GM18511 (cell line): ENCODE measurements around the gene UROS.

ENCODE experiments used
- ATAC-seq: cut with Tn5 transposase; IDR thresholded peaks from one replicate; pipeline ENCODE4 v1.9.1; 2021; ENCODE audit warnings: mild to moderate bottlenecking, moderate library complexity; ENCODE audit not compliant: unreplicated experiment

Gene UROS

DNA sequence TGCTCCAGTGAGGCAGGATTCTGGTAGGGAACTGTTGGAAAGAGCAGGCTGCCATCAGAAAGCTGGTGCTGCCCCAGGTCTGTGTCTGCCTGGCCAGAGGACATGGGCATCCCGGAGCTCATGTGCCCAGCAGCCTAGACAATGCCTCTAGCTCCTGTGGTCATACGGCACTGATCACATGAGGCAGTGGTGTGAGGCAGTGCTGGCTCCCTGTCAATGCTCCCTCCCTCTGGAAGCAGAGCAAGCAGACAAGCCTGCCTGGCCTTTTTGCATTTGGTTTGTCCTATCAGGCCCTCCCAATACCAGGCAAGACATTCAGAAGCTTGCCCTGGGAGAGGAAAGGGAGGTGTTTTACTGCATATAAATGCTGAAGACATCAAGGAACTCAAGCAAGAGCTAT lies 27.9 kb downstream of the UROS start:
- no peak for ATAC-seq

GRCh38 chr10:125792342-125793300 lies 30.4 kb downstream of the UROS start:
- ATAC-seq = no peak

DNA sequence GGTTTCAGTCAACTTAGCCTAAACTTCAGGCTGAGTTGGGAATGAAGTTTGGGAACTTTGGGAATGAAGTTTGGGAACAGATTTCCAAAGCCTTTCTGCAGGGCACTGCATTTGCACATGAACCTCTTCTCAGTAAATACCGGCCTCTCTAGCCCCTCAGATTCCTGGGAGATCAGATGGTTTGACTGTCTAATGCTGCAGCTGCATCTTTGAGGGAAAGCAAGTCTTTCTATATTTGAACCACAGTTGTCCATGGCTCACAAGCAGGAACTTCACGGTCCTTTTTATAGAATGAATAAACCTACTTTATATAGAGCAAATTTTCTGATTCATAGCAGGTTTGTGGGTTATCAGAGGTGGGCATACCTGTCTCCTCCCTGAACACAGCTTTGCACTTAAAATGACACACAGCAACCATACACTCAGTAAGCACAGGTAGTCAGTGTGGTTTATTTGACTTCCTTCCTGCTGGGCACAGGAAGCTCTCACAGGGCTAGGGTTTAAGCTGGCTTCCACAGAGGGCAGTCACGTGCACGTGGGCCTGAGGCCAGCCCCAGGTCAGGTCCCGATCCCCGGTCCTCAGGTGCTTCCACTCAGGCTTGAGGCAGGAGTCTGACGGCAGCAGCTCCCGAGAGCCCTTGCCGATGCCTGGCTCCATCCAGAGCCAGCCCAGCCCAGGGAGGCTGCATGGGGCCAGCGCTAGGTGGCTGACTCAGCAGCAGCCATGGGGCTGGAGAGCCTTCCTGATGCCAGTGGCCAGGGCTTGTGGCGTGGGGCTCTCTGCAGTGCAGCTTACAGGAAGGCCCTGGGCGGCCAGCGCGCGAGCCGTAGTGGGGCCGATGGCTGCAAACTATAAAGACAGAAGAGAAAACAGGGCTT lies 34.7 kb downstream of the UROS start:
- ATAC-seq = no peak

DNA sequence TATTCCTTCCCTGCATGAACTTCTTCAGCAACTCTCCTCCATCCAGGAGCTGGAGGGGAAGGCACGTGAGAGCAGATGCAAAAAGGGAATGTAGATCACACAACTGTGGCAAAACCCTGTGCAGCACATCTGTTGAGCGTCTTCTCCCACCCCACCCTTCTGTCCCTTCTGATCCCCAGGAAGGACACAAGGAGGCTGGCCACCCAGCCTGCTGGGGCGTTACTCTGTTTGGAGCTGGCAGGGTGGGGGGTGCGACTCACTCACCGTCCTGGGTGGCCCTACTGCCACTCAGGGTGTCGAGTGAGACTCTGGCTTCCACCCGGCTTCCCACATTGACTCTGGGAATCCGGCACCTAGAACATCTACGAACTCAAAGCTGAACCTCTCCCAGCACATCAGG lies 37.3 kb downstream of the UROS start:
- ATAC-seq = no peak

GRCh38 chr10:125783957-125784356 lies 39.1 kb downstream of the UROS start:
- ATAC-seq = peak; percentile 80

GRCh38 chr10:125783408-125783807 lies 39.6 kb downstream of the UROS start:
- ATAC-seq = no peak

DNA sequence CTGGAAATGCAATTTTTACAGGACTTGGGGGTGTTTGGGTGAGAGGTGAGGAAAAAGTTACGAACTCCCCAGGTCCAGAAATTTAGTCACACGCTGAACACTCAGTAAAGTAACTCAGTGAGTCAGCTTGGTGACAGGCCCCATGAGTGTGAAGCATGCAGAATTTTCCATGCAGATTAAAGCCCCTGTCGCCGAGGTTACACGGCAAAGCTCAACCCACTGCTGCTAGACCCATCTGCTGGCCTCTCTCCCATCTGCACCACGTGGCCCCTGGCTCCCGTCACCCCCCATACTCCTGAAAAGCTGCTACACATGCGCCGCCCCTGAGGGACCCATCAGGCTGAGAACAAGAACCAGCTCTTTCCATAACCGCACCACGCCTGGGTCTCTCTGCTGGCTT lies 40.4 kb downstream of the UROS start:
- no peak for ATAC-seq

DNA sequence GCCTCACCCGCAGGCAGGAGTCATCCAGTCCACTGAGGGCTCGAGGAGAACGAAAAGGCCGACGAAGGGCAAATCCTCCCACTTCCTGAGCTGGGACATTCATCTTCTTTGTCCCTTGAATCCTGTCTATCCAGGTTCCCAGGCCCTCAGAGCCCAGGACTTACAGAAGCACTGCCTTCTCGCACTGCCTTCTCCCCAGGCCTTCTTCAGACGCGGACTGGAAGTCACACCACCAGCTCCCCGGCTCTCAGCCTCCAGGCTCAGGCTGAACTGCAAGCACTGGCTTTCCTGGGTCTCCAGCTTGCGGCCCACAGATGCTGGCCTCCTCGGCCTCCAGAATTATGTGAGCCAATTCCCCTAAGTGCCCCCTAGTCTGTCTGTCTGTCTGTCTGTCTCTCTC lies 41.0 kb downstream of the UROS start:
- no peak for ATAC-seq

DNA sequence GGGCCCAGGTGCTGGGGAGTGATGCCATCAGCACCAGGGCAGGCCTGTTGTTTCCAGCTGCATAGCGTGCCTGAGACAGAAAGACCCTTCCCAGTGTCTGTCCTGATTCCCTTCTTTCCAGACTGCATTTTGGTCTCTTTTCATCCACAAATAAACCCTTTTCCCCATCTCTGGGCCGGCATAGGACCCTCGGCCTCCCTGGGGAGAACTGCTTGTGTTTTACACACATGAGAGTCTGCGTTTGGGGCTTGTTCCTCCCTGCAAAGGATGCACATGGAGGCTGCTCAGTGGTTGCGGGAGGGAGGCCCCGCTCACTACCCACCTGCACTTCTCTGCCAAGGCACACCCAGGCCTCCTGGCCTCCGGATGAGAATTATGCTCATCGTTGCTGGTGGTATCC lies 41.7 kb downstream of the UROS start:
- ATAC-seq = no peak

GRCh38 chr10:125779403-125780327 lies 43.4 kb downstream of the UROS start:
- ATAC-seq = no peak

DNA sequence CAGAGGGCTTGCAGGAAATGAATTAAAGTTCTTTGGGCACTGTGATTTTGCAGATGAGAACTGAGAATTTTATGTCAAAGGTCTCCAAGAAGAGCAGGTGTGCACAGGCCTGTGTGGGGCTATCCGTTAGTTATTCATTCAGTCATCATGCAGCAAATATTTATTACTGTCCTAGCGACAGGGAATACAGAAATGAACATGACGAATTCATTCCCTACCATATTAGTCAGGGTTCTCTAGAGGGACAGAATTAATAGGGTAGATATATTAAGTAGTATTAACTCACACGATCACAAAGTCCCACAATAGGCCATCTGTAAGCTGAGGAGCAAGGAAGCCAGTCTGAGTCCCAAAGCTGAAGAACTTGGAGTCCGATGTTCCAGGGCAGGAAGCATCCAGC lies 44.5 kb downstream of the UROS start:
- ATAC-seq = no peak

DNA sequence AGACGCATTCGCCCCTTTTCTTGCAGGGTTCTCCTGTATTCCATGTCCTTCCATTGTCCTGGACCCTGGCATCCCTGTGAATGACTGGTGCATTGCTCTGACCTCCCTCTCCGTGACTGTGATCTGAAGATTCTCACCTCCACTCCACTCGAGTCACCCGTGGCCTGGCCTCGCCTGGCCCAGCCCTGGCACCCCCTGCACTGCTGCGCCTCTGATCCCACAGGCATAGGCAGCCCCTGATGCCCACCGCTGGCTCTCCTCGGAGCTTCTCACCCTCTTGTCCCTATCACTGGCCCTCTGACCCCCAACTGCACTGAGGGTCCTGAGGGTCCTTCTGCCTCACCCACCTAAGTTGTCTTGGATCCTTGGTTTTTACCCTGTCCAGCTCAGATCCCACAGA lies 45.3 kb downstream of the UROS start:
- ATAC-seq = no peak

DNA sequence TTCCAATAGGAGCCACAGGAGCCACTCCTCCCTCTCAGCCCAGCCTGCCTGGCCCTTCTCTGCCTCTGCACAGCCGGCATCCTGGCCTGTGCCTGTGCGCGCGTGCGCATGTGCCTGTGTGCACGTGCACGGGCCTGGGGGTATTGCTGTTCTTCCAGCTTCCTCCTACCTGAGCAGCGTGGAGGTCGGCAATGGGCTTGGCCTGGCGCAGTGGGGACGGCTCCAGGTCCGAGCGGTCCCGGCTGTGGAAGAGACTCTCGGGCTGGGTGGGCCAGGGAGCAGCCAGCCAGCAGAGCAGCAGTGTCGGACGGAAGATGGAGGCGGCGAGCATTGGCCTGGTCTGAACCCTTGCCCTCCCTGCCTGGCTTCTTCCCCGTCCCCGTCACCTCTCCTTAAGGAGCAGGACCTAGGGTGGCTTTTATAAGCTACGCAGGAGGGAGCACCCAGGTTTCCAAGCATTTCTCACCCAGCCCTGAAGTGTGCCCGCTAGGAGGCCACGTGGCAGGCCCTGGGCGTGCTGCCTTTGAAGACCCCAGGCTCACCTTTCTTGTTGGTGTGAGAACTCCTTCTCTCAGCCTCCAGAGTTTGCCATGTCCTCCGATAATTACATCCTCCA lies 47.5 kb downstream of the UROS start, which contains the start of gene MMP21:
TSS of gene MMP21 (minus strand) at position 331 of the 616 bp plus-strand sequence. CDS start at position 331, 0 bp downstream.
- ATAC-seq = no peak

GRCh38 chr10:125774581-125775191 lies 48.4 kb downstream of the UROS start:
- ATAC-seq = no peak

GRCh38 chr10:125773687-125774543 lies 49.1 kb downstream of the UROS start:
- no peak for ATAC-seq

GRCh38 chr10:125772864-125773180 lies 50.2 kb downstream of the UROS start:
- ATAC-seq = no peak

DNA sequence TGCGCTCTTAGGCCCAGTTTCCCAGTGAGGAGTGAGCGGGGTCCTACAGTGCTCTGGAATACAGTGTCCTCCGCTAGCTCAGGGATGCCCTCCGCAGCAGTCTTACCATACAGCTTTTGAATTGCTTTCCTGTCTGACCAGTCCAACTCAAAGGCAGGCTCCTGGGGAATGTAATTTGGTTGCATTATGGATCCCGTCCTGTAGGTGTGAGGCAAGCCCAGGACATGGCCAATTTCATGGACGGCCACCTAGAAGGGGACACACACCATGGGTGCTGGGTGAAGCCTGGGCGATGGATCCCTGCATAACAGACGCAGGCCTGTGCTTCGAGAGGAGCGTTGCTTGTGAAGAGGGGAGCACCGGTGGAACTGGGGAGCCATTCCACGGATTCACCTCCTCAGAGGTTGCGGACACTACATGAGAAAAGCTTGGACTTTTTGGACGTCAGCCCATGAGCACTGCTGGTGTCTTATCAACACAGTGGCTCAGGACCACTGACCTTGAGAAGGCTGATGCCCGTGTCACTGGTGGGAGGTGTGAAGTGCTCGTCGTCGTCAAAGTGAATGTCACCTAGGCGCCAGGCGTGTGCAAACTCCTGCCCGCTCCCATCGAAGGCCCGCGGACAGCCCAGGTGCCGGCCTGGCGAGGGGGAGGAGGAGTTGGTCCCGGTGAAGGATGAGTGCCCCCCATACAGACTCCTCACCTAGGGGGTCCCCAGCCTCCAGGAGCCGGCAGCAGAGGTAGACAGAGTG lies 50.8 kb downstream of the UROS start:
- no peak for ATAC-seq

DNA sequence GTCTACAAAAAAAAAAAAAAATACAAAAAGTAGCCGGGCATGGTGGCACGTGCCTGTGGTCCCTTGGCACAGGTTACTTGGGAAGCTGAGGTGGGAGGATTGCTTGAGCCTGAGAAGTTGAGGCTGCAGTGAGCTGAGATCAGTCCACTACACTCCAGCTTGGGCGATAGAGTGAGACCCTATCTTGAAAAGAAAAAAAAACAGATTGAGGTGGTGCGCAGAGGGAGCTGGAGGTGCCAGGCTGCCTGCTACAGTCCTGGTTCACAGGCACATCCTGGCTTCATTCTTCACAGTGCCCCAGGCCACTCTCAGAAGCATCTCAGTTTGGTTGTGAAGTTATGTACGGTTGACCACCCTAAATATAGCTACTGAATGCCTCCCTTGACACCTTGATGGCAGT lies 52.2 kb downstream of the UROS start:
- no peak for ATAC-seq
